ENCODE results near the gene MIS18A.

GRCh38 chr21:32245971-32246370, 32.9 kb downstream of the MIS18A start:
- TF ChIP-seq CTCF (IDR thresholded peaks at IDR 0.05; ENCODE audit: low read length) = no peak
- no peak for TF ChIP-seq EZH2phosphoT487 (IDR thresholded peaks at IDR 0.05; ENCODE audit: low read length)

All from MM.1S (cell line).